ENCODE data around the gene KLF4.
"Not testable (repeated sequence)": the region's sequence is repeated elsewhere in the genome, so short reads cannot be mapped to it uniquely, and the experiment has no call there.

KLF4 gene

GRCh38 chr9:107489687-107490605, at the start of gene KLF4:
KLF4 (minus strand) TSS chr9:107489769; CDS start chr9:107489172, 597 bp downstream.
- DNase-seq: peak; percentile 95

DNA sequence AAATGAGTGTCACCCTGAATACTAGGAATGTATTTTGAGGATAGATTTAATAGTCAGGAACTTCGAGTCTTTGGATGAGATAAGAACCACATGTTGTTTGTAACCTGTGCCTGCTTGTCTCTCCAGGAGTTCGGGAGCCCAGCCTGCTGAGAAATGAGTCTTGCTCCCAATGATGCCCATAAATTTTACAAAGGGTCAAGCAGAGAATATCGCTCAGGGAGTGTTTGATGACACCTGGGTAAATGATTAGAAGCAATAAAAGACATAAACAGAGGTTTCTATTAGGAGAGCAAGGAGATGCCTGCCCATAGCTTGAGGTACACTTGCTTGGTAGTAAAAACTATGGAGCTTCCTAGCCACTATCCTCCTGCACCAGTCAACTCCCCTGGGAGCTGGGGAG, 46.9 kb upstream of the KLF4 start:
- DNase-seq: no peak

DNA sequence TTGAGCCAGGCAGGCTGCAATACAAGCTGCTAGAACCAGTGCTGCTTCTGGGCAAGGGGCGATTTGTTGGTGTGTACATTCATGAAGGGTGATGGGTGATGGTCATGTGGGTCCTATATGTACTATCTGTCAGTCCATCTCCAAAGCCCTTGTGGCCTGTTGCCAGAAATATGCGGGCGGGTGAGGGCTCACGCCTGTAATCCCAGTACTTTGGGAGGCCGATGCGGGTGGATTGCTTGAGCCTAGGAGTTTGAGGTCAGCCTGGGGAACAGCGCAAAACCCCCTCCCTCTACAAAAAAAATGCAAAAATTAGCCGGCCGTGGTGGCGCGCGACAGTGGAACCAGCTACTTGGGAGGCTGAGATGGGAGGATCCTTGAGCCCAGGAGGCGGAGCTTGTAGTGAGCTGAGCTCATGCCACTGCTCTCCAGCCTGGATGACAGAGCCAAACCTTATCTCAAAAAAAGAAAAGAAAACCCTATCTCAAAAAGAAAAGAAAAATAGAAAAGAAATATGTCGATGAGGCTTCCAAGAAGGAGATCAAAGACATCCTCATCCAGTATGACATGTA, 45.0 kb upstream of the KLF4 start:
- DNase-seq: no peak

- DNase-seq: peak; percentile 8
Measured at GRCh38 chr9:107530679-107531078, 41.1 kb upstream of the KLF4 start.

DNA sequence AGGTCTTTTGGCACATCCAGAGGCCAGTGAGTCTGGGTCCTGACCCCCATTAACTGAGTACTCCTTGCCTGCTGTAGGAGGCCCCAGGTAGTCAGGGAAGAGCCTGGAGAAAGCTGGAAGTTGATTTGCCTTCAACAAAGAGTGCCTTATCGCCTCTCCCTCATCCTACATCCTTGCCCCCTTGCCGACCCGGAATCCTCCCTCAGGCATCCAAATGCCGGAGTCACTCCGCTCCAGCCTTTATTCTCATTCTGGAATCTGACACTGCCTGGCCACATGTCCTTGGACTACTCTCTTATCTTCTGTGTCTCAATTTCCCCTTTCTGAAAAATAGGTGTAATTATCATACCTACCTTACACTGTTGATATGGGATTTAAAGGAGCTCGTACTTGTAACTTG, 39.1 kb upstream of the KLF4 start:
- DNase-seq: no peak

DNA sequence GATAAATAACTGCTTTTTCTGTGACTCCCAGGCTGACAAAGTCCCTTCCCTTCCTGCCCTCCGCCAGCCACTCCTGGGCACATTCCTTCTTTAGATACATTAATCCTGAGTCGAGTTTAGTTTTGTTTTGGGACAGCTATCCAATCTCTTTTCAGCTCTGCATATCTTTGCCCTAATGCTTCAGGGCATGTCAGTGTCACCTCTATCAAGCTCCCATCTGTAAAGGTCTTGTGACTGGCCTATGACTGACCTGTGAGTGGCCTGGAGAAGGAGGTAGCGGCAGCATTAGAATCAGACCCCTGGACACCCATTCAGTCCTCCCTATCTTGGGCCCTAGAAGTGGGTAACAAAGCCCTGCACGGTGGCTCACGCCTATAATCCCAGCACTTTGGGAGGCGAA, 34.0 kb upstream of the KLF4 start:
- no peak for DNase-seq

- DNase-seq: no peak
Measured at GRCh38 chr9:107520186-107520585, 30.6 kb upstream of the KLF4 start.

- DNase-seq: no peak
Measured at GRCh38 chr9:107518037-107518807, 28.7 kb upstream of the KLF4 start.

GRCh38 chr9:107513464-107514100, 24.0 kb upstream of the KLF4 start:
- DNase-seq: peak; percentile 34

- peak; percentile 94 for DNase-seq
Measured at GRCh38 chr9:107504585-107505455, 15.3 kb upstream of the KLF4 start.

- DNase-seq: no peak
Measured at GRCh38 chr9:107502464-107502863, 12.9 kb upstream of the KLF4 start.

- DNase-seq: not testable (repeated sequence)
Measured at GRCh38 chr9:107500421-107501200, 11.0 kb upstream of the KLF4 start.

DNA sequence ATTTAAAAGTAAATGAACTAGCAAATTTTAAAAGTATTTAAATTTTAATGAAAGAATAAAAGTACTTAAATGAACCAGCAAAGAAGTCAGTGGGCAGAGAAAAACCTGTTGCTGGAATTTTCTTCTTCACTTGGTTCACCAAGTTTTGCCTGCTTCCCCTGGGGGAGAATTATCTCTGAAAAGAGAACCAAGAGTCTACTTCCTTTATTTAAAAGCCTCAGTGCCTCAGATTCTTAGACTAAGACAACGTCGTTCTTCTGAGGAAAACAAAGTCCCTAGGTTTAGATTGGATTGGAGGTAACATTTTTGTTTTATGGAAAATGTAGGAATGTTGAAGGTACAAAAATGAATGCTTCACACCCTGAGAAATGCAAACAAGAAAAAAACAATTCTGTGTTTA, 7.4 kb upstream of the KLF4 start:
- no peak for DNase-seq

DNA sequence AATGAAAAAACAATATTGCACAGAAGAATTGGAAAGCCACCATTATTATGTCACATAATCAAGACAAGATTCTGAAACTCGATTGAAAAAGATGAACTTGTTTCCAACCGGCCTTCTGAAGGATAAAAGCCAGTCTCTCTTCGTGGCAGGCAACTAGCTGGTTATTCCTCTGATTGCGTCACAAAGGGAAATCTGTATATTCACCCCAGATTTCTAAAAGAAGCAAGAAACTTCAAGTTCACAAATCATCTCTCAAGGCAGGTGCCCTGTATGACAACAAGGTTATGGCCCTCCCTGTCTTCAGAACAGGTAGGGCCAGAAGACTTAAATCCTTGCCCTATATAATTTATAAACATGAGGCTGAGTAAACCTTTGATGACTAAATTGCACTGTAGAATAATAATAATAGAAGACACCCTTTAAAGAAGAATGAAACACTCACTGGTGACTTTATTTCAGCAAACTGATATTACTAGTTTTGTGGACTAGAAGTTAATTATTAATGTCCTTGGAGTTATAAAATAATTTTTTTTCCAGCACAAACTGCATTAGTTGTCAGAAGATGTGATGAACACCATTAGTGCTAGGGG, 2.9 kb upstream of the KLF4 start:
- peak; percentile 27 for DNase-seq

- peak; percentile 68 for DNase-seq
Measured at GRCh38 chr9:107491081-107492053, 1.8 kb upstream of the KLF4 start.

GRCh38 chr9:107490606-107490970, 1.0 kb upstream of the KLF4 start:
- peak; percentile 76 for DNase-seq

DNA sequence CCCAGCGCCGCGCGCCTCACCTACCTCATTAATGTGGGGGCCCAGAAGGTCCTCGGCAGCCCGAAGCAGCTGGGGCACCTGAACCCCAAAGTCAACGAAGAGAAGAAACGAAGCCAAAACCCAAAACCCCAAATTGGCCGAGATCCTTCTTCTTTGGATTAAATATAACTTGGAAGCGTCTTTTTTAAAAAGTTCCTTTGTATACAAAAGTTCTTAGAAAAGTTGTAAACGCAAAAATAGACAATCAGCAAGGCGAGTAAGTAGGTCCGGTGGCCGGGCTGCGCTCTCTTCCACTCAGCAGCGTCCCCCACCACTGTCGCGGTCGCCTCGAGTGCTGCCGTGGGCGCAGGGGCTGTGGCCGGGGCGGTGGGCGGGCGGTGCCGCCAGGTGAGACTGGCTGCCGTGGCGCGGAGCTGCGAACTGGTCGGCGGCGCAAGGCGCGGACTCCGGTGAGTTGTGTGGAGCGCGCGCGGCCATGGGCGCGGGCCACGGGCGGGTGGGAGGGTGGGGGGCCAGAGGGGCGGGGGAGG, 360 bp downstream of the KLF4 start:
- DNase-seq: peak; percentile 78

GRCh38 chr9:107488375-107489143, 1.0 kb downstream of the KLF4 start:
- DNase-seq: peak; percentile 78
